Fibroblast of lung (primary cell): ENCODE results near the gene AARS1. TPM values are rescaled to one million over a fixed set of nuclear protein-coding genes. Genes with fewer than 3 reads are reported as not detected.

ENCODE experiments used
- DNase-seq, 2 donors: peaks; one replicate each; pipeline versions ENCODE4 v3.0.0 to v3.0.0-alpha.2; 2010; ENCODE audit warnings: low read depth in 2 of 2
- H2AFZ ChIP-seq: 2 replicates; pipeline ENCODE4 v1.5.1; 2012; ENCODE audit warnings: low read length, control low read depth, inconsistent platforms
- H3K27ac ChIP-seq: 2 replicates; pipeline ENCODE4 v1.5.1; 2011; ENCODE audit warnings: low read length, control low read depth; ENCODE audit not compliant: insufficient read depth
- H3K27me3 ChIP-seq: 2 replicates; pipeline ENCODE4 v1.5.1; 2011; ENCODE audit warnings: mild to moderate bottlenecking, low read length; ENCODE audit not compliant: control insufficient read depth, insufficient read depth
- H3K36me3 ChIP-seq: 2 replicates; pipeline ENCODE4 v1.5.1; 2011; ENCODE audit warnings: low read length; ENCODE audit not compliant: control insufficient read depth, insufficient read depth
- H3K4me1 ChIP-seq: 2 replicates; pipeline ENCODE4 v1.5.1; 2011; ENCODE audit warnings: low read length; ENCODE audit not compliant: control insufficient read depth, insufficient read depth; ENCODE audit errors: extremely low read depth
- H3K4me2 ChIP-seq: 2 replicates; pipeline ENCODE4 v1.5.1; 2011; ENCODE audit warnings: low read length, control low read depth; ENCODE audit not compliant: insufficient read depth; ENCODE audit errors: extremely low read depth
- H3K4me3 ChIP-seq, 4 experiments: fragments of 200-600 bp in 1 of 4; sonication (generic) in 1 of 4; replicated peaks in 1 of 4; 2 replicates each; pipeline ENCODE4 v1.5.1; 2011 to 2016; ENCODE audit warnings: low read length in 4 of 4, low read depth in 3 of 4, mild to moderate bottlenecking in 3 of 4, control low read depth in 2 of 4, inconsistent platforms in 1 of 4, mixed read lengths in 1 of 4; ENCODE audit not compliant: insufficient read depth in 1 of 4; ENCODE audit errors: control extremely low read depth in 1 of 4
- H3K79me2 ChIP-seq: 2 replicates; pipeline ENCODE4 v1.5.1; 2012; ENCODE audit warnings: mild to moderate bottlenecking, low read length, inconsistent platforms; ENCODE audit not compliant: control insufficient read depth, insufficient read depth
- H3K9ac ChIP-seq: 2 replicates; pipeline ENCODE4 v1.5.1; 2011; ENCODE audit warnings: mild to moderate bottlenecking, low read length, control low read depth; ENCODE audit not compliant: insufficient read depth
- H3K9me3 ChIP-seq: 2 replicates; pipeline ENCODE4 v1.5.1; 2012; ENCODE audit warnings: low read depth, low read length; ENCODE audit not compliant: control insufficient read depth, insufficient read depth
- H4K20me1 ChIP-seq: 2 replicates; pipeline ENCODE4 v1.5.1; 2011; ENCODE audit warnings: low read length; ENCODE audit not compliant: control insufficient read depth, insufficient read depth; ENCODE audit errors: extremely low read depth
- EZH2 ChIP-seq: IDR thresholded peaks from 2 replicates; pipeline ENCODE4 v1.5.1; 2012; ENCODE audit warnings: low read length, control low read depth, mild to moderate bottlenecking; ENCODE audit errors: missing control alignments
- polyA plus RNA-seq, 2 donors: library from polyadenylated mRNA; depleted of rRNA in 1 of 2; stranded (reverse) in 1 of 2; unstranded in 1 of 2; fragments of >200 nt; gene quantifications; 2 replicates each; pipeline ENCODE4 v1.2.1, GENCODE V29; 2011 to 2012; ENCODE audit warnings: missing spikeins in 1 of 2
- total RNA-seq: library from RNA; depleted of rRNA; stranded (reverse); fragments of >200 nt; gene quantifications from 2 replicates; pipeline ENCODE4 v1.2.1, GENCODE V29; 2014
- TF ChIP-seq, protein P1 (sequence below), 2 donors: IDR thresholded peaks in 1 of 2; conservative IDR thresholded peaks in 1 of 2; 1 replicate in 1 of 2; 2 replicates in 1 of 2; pipeline ENCODE4 v1.5.1; 2011 to 2012; ENCODE audit warnings: low read length in 2 of 2, control low read depth in 1 of 2, inconsistent platforms in 1 of 2, low read depth in 1 of 2, mild to moderate bottlenecking in 1 of 2

AARS1 gene
- total and polyA plus RNA-seq, 2 donors (not counting 1 experiment from before 2014, with no cell fraction given), result 137 to 596 TPM

GRCh38 chr16:70331588-70332358 lies 42.5 kb upstream of the AARS1 start:
- H3K27ac ChIP-seq, result no peak overlapping the region
- H3K27me3 ChIP-seq, result no peaks in the 10 kb centered on the region
- H3K4me2 ChIP-seq, result no peak overlapping the region
- no peak for TF ChIP-seq EZH2
- TF ChIP-seq, protein P1, sequence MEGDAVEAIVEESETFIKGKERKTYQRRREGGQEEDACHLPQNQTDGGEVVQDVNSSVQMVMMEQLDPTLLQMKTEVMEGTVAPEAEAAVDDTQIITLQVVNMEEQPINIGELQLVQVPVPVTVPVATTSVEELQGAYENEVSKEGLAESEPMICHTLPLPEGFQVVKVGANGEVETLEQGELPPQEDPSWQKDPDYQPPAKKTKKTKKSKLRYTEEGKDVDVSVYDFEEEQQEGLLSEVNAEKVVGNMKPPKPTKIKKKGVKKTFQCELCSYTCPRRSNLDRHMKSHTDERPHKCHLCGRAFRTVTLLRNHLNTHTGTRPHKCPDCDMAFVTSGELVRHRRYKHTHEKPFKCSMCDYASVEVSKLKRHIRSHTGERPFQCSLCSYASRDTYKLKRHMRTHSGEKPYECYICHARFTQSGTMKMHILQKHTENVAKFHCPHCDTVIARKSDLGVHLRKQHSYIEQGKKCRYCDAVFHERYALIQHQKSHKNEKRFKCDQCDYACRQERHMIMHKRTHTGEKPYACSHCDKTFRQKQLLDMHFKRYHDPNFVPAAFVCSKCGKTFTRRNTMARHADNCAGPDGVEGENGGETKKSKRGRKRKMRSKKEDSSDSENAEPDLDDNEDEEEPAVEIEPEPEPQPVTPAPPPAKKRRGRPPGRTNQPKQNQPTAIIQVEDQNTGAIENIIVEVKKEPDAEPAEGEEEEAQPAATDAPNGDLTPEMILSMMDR (conservative IDR thresholded peaks at IDR 0.05 in 1 of 2, IDR thresholded peaks at IDR 0.05 in 1 of 2; ENCODE audit: low read depth in 1 of 2, low read length in 2 of 2), result peak; percentile 36 to 52
- no peaks in the 10 kb centered on the region for H3K9me3 ChIP-seq
- H3K4me3 ChIP-seq, result no peak overlapping the region
- H2AFZ ChIP-seq, result no peak overlapping the region
- H3K79me2 ChIP-seq, result no peaks in the 10 kb centered on the region
- H3K9ac ChIP-seq, result no peak overlapping the region
- H3K36me3 ChIP-seq, result peaks cover 11% of the 10 kb centered on the region
- H3K4me1 ChIP-seq, result no peaks in the 10 kb centered on the region
- peak in 1 of 2 donors; percentile 9 for DNase-seq
- H4K20me1 ChIP-seq, result no peaks in the 10 kb centered on the region

- Histone ChIP-seq H3K4me1 (no peaks in the 10 kb centered on the region), H3K27me3 (no peaks in the 10 kb centered on the region), H3K27ac (no peak overlapping the region), H2AFZ (no peak overlapping the region), H3K9ac (no peak overlapping the region), H3K79me2 (no peaks in the 10 kb centered on the region), H3K9me3 (no peaks in the 10 kb centered on the region), H3K36me3 (peaks cover 11% of the 10 kb centered on the region), H4K20me1 (no peaks in the 10 kb centered on the region), H3K4me3 (no peak overlapping the region), H3K4me2 (no peak overlapping the region)
- no peak for DNase-seq
- TF ChIP-seq, protein P1 (conservative IDR thresholded peaks at IDR 0.05 in 1 of 2, IDR thresholded peaks at IDR 0.05 in 1 of 2; ENCODE audit: low read depth in 1 of 2, low read length in 2 of 2), result no peak
- TF ChIP-seq EZH2, result no peak
Observed at GRCh38 chr16:70331091-70331490, 41.8 kb upstream of the AARS1 start.

DNA sequence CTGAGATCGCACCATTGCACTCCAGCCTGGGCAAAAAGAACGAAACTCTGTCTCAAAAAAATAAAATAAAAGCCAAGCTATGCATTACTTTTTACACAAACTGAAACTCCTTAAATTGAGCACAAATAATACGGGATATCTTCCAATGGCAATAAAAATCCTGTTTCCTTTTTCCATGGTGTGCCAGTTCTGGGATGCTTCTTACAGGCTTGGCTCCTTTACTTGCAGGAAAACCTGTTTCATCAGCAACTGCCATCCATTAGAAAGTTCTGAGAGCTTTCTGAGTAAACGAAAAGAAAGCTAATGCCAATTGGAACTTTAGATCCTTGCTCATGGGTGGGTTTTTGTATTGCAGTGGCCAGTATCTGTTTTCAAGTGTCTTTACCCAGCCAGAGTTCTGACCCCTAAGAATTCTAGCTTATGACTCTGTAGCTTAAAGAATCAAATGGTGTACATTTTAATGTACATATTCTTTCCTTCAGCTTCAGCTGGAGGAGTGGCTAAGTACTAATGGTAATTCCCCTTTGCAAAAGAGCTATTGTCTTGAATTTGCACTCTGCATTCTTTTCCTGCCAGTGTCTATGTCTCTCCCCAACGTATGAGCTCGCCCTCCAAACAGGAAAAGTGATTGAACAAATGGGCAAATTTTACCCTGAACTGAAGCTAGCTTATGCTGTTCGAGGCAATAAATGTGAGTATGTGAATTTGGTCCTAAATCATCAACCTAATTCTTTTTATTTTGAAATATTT lies 35.9 kb upstream of the AARS1 start:
- no peaks in the 10 kb centered on the region for H4K20me1 ChIP-seq
- H3K27me3 ChIP-seq, result no peaks in the 10 kb centered on the region
- no peak overlapping the region for H3K4me2 ChIP-seq
- H3K4me1 ChIP-seq, result no peaks in the 10 kb centered on the region
- no peaks in the 10 kb centered on the region for H3K9me3 ChIP-seq
- no peak overlapping the region for H2AFZ ChIP-seq
- H3K27ac ChIP-seq, result no peak overlapping the region
- H3K79me2 ChIP-seq, result no peaks in the 10 kb centered on the region
- no peak for DNase-seq
- TF ChIP-seq, protein P1 (conservative IDR thresholded peaks at IDR 0.05 in 1 of 2, IDR thresholded peaks at IDR 0.05 in 1 of 2; ENCODE audit: low read depth in 1 of 2, low read length in 2 of 2), result no peak
- no peak for TF ChIP-seq EZH2
- H3K9ac ChIP-seq, result no peak overlapping the region
- H3K4me3 ChIP-seq, result no peak overlapping the region
- peaks cover 2% of the 10 kb centered on the region for H3K36me3 ChIP-seq
